Kidney glomerular epithelial cell (primary cell): ENCODE results near the gene ABHD15.

Source experiments
- DNase-seq: peaks from one replicate; lab custom pipeline; 2025; lab: John Stamatoyannopoulos, UW

Gene ABHD15

GRCh38 chr17:29594519-29595090 lies 27.8 kb upstream of the ABHD15 start:
- no peak for DNase-seq

GRCh38 chr17:29593591-29594518 lies 27.0 kb upstream of the ABHD15 start:
- DNase-seq: no peak

- no peak for DNase-seq
These were observed 26.2 kb upstream of the ABHD15 start, which contains the start of gene ANKRD13B for GRCh38 chr17:29592850-29593551. TSS of gene ANKRD13B (plus strand) at chr17:29593132. CDS start at chr17:29593622, 490 bp downstream.

- peak; percentile 81 for DNase-seq
These were observed 25.1 kb upstream of the ABHD15 start for GRCh38 chr17:29591737-29592608.

GRCh38 chr17:29591146-29591736 lies 24.4 kb upstream of the ABHD15 start:
- peak; percentile 74 for DNase-seq

GRCh38 chr17:29590411-29591145 lies 23.7 kb upstream of the ABHD15 start:
- peak; percentile 24 for DNase-seq

GRCh38 chr17:29589524-29590410 lies 22.9 kb upstream of the ABHD15 start, which contains the start of gene GIT1:
TSS of gene GIT1 (minus strand) at chr17:29589648. CDS start at chr17:29589378, 270 bp downstream.
- DNase-seq: peak; percentile 59

- DNase-seq: peak; percentile 10
These were observed 21.9 kb upstream of the ABHD15 start for GRCh38 chr17:29588562-29589411.

- DNase-seq: no peak
These were observed 21.3 kb upstream of the ABHD15 start for GRCh38 chr17:29588017-29588561.

- no peak for DNase-seq
These were observed 20.8 kb upstream of the ABHD15 start for GRCh38 chr17:29587591-29587990.

GRCh38 chr17:29586676-29587469 lies 20.0 kb upstream of the ABHD15 start:
- no peak for DNase-seq

- no peak for DNase-seq
These were observed 18.4 kb upstream of the ABHD15 start for GRCh38 chr17:29585080-29585751.

- no peak for DNase-seq
These were observed 17.7 kb upstream of the ABHD15 start for GRCh38 chr17:29584452-29585079.

- DNase-seq: no peak
These were observed 16.7 kb upstream of the ABHD15 start for GRCh38 chr17:29583324-29584248.

- no peak for DNase-seq
These were observed 15.9 kb upstream of the ABHD15 start for GRCh38 chr17:29582772-29583171.
